ENCODE results near the gene CMPK2.

The CMPK2 gene

GRCh38 chr2:6823111-6823510, 42.6 kb downstream of the CMPK2 start:
- Histone ChIP-seq H3K36me3 (ENCODE audit: control insufficient read depth, insufficient read depth, low read length) (no peaks in the 10 kb centered on the region), H3K4me3 (ENCODE audit: low read depth, low read length) (no peak overlapping the region), H3K27ac (ENCODE audit: low read depth, low read length) (no peak overlapping the region), H3K4me1 (ENCODE audit: control insufficient read depth, insufficient read depth, low read length) (no peaks in the 10 kb centered on the region; the same call in 1 of the 2 replicates), H3K27me3 (ENCODE audit: control insufficient read depth, insufficient read depth, low read length) (no peaks in the 10 kb centered on the region), H3K9me3 (ENCODE audit: control insufficient read depth, insufficient read depth, low read depth, low read length) (no peaks in the 10 kb centered on the region), H3K9ac (ENCODE audit: low read length) (no peak overlapping the region)

GRCh38 chr2:6822406-6822805, 43.3 kb downstream of the CMPK2 start:
- Histone ChIP-seq H3K4me1 (ENCODE audit: control insufficient read depth, insufficient read depth, low read length) (no peaks in the 10 kb centered on the region), H3K27ac (ENCODE audit: low read depth, low read length) (no peak overlapping the region), H3K36me3 (ENCODE audit: control insufficient read depth, insufficient read depth, low read length) (no peaks in the 10 kb centered on the region), H3K9me3 (ENCODE audit: control insufficient read depth, insufficient read depth, low read depth, low read length) (no peaks in the 10 kb centered on the region), H3K27me3 (ENCODE audit: control insufficient read depth, insufficient read depth, low read length) (no peaks in the 10 kb centered on the region), H3K4me3 (ENCODE audit: low read depth, low read length) (no peak overlapping the region), H3K9ac (ENCODE audit: low read length) (no peak overlapping the region)

GRCh38 chr2:6820903-6821584, 44.7 kb downstream of the CMPK2 start:
- no peaks in the 10 kb centered on the region for H3K36me3 ChIP-seq (ENCODE audit: control insufficient read depth, insufficient read depth, low read length)
- H3K4me1 ChIP-seq (ENCODE audit: control insufficient read depth, insufficient read depth, low read length): no peaks in the 10 kb centered on the region
- no peak overlapping the region for H3K4me3 ChIP-seq (ENCODE audit: low read depth, low read length)
- H3K9ac ChIP-seq (ENCODE audit: low read length): no peak overlapping the region
- no peaks in the 10 kb centered on the region for H3K27me3 ChIP-seq (ENCODE audit: control insufficient read depth, insufficient read depth, low read length)
- H3K9me3 ChIP-seq (ENCODE audit: control insufficient read depth, insufficient read depth, low read depth, low read length): no peaks in the 10 kb centered on the region
- no peak overlapping the region for H3K27ac ChIP-seq (ENCODE audit: low read depth, low read length)

- Histone ChIP-seq H3K4me1 (ENCODE audit: control insufficient read depth, insufficient read depth, low read length) (no peaks in the 10 kb centered on the region), H3K9me3 (ENCODE audit: control insufficient read depth, insufficient read depth, low read depth, low read length) (no peaks in the 10 kb centered on the region), H3K27me3 (ENCODE audit: control insufficient read depth, insufficient read depth, low read length) (no peaks in the 10 kb centered on the region), H3K27ac (ENCODE audit: low read depth, low read length) (no peak overlapping the region), H3K36me3 (ENCODE audit: control insufficient read depth, insufficient read depth, low read length) (no peaks in the 10 kb centered on the region), H3K9ac (ENCODE audit: low read length) (no peak overlapping the region), H3K4me3 (ENCODE audit: low read depth, low read length) (no peak overlapping the region)
Measured at GRCh38 chr2:6820236-6820635, 45.5 kb downstream of the CMPK2 start.

GRCh38 chr2:6819668-6820067, 46.0 kb downstream of the CMPK2 start:
- H3K9me3 ChIP-seq (ENCODE audit: control insufficient read depth, insufficient read depth, low read depth, low read length): no peaks in the 10 kb centered on the region
- H3K36me3 ChIP-seq (ENCODE audit: control insufficient read depth, insufficient read depth, low read length): no peaks in the 10 kb centered on the region
- H3K4me1 ChIP-seq (ENCODE audit: control insufficient read depth, insufficient read depth, low read length): no peaks in the 10 kb centered on the region
- H3K9ac ChIP-seq (ENCODE audit: low read length): no peak overlapping the region
- no peak overlapping the region for H3K27ac ChIP-seq (ENCODE audit: low read depth, low read length)
- no peak overlapping the region for H3K4me3 ChIP-seq (ENCODE audit: low read depth, low read length)
- H3K27me3 ChIP-seq (ENCODE audit: control insufficient read depth, insufficient read depth, low read length): no peaks in the 10 kb centered on the region

GRCh38 chr2:6818012-6818411, 47.7 kb downstream of the CMPK2 start:
- H3K36me3 ChIP-seq (ENCODE audit: control insufficient read depth, insufficient read depth, low read length): no peaks in the 10 kb centered on the region
- 0 out of 2 replicates have a peak, but pooled peaks cover 2% of the 10 kb centered on the region for H3K27me3 ChIP-seq (ENCODE audit: control insufficient read depth, insufficient read depth, low read length)
- no peaks in the 10 kb centered on the region for H3K4me1 ChIP-seq (ENCODE audit: control insufficient read depth, insufficient read depth, low read length)
- H3K9ac ChIP-seq (ENCODE audit: low read length): no peak overlapping the region
- H3K27ac ChIP-seq (ENCODE audit: low read depth, low read length): no peak overlapping the region
- no peaks in the 10 kb centered on the region for H3K9me3 ChIP-seq (ENCODE audit: control insufficient read depth, insufficient read depth, low read depth, low read length)
- no peak overlapping the region for H3K4me3 ChIP-seq (ENCODE audit: low read depth, low read length)

GRCh38 chr2:6814869-6815268, 50.8 kb downstream of the CMPK2 start:
- Histone ChIP-seq H3K36me3 (ENCODE audit: control insufficient read depth, insufficient read depth, low read length) (no peaks in the 10 kb centered on the region), H3K4me1 (ENCODE audit: control insufficient read depth, insufficient read depth, low read length) (no peaks in the 10 kb centered on the region), H3K4me3 (ENCODE audit: low read depth, low read length) (no peak overlapping the region), H3K27me3 (ENCODE audit: control insufficient read depth, insufficient read depth, low read length) (0 out of 2 replicates have a peak, but pooled peaks cover 5% of the 10 kb centered on the region), H3K9me3 (ENCODE audit: control insufficient read depth, insufficient read depth, low read depth, low read length) (no peaks in the 10 kb centered on the region), H3K27ac (ENCODE audit: low read depth, low read length) (no peak overlapping the region), H3K9ac (ENCODE audit: low read length) (no peak overlapping the region)

GRCh38 chr2:6814312-6814711, 51.4 kb downstream of the CMPK2 start:
- peaks cover 5% of the 10 kb centered on the region; the same call in 1 of the 2 replicates for H3K27me3 ChIP-seq (ENCODE audit: control insufficient read depth, insufficient read depth, low read length)
- no peak overlapping the region for H3K27ac ChIP-seq (ENCODE audit: low read depth, low read length)
- H3K9ac ChIP-seq (ENCODE audit: low read length): no peak overlapping the region
- H3K9me3 ChIP-seq (ENCODE audit: control insufficient read depth, insufficient read depth, low read depth, low read length): no peaks in the 10 kb centered on the region
- no peaks in the 10 kb centered on the region for H3K36me3 ChIP-seq (ENCODE audit: control insufficient read depth, insufficient read depth, low read length)
- H3K4me1 ChIP-seq (ENCODE audit: control insufficient read depth, insufficient read depth, low read length): no peaks in the 10 kb centered on the region
- no peak overlapping the region for H3K4me3 ChIP-seq (ENCODE audit: low read depth, low read length)

GRCh38 chr2:6813573-6813972, 52.1 kb downstream of the CMPK2 start:
- no peaks in the 10 kb centered on the region for H3K9me3 ChIP-seq (ENCODE audit: control insufficient read depth, insufficient read depth, low read depth, low read length)
- no peak overlapping the region for H3K4me3 ChIP-seq (ENCODE audit: low read depth, low read length)
- H3K9ac ChIP-seq (ENCODE audit: low read length): no peak overlapping the region
- H3K4me1 ChIP-seq (ENCODE audit: control insufficient read depth, insufficient read depth, low read length): no peaks in the 10 kb centered on the region
- no peaks in the 10 kb centered on the region for H3K36me3 ChIP-seq (ENCODE audit: control insufficient read depth, insufficient read depth, low read length)
- peaks cover 5% of the 10 kb centered on the region; the same call in 1 of the 2 replicates for H3K27me3 ChIP-seq (ENCODE audit: control insufficient read depth, insufficient read depth, low read length)
- no peak overlapping the region for H3K27ac ChIP-seq (ENCODE audit: low read depth, low read length)

GRCh38 chr2:6812857-6813530, 52.7 kb downstream of the CMPK2 start:
- Histone ChIP-seq H3K27ac (ENCODE audit: low read depth, low read length) (no peak overlapping the region), H3K36me3 (ENCODE audit: control insufficient read depth, insufficient read depth, low read length) (no peaks in the 10 kb centered on the region), H3K9me3 (ENCODE audit: control insufficient read depth, insufficient read depth, low read depth, low read length) (no peaks in the 10 kb centered on the region), H3K9ac (ENCODE audit: low read length) (no peak overlapping the region), H3K4me1 (ENCODE audit: control insufficient read depth, insufficient read depth, low read length) (no peaks in the 10 kb centered on the region), H3K4me3 (ENCODE audit: low read depth, low read length) (no peak overlapping the region), H3K27me3 (ENCODE audit: control insufficient read depth, insufficient read depth, low read length) (peaks cover 9% of the 10 kb centered on the region; the same call in 1 of the 2 replicates)

GRCh38 chr2:6810961-6811360, 54.7 kb downstream of the CMPK2 start:
- Histone ChIP-seq H3K27me3 (ENCODE audit: control insufficient read depth, insufficient read depth, low read length) (peaks cover 21% of the 10 kb centered on the region; the same call in 1 of the 2 replicates), H3K36me3 (ENCODE audit: control insufficient read depth, insufficient read depth, low read length) (no peaks in the 10 kb centered on the region), H3K9ac (ENCODE audit: low read length) (no peak overlapping the region), H3K4me1 (ENCODE audit: control insufficient read depth, insufficient read depth, low read length) (peaks cover 14% of the 10 kb centered on the region), H3K9me3 (ENCODE audit: control insufficient read depth, insufficient read depth, low read depth, low read length) (no peaks in the 10 kb centered on the region), H3K27ac (ENCODE audit: low read depth, low read length) (no peak overlapping the region), H3K4me3 (ENCODE audit: low read depth, low read length) (no peak overlapping the region)
